B cell (primary cell): Measurements from ENCODE around the gene RAB33B. TPM values are rescaled to one million over a fixed set of nuclear protein-coding genes. Genes with fewer than 3 reads are reported as not detected.

ENCODE experiments used
- ATAC-seq: fragments of 200-7000 bp; cut with Tn5 transposase; one replicate; pipeline ENCODE4 v1.10.0; 2021; ENCODE audit warnings: low read depth, mild to moderate bottlenecking, moderate number of reproducible peaks, moderate library complexity
- CTCF ChIA-PET: fragments of 350-600 bp; sonication (Branson Sonifier 250); formaldehyde crosslinking; loops from one replicate; lab custom pipeline; 2021; ENCODE audit warnings: antibody characterized with exemption, inconsistent platforms; lab: Charles Lee
- POLR2A ChIA-PET: fragments of 350-600 bp; sonication (Branson Sonifier 250); formaldehyde crosslinking; loops from one replicate; lab custom pipeline; 2021; ENCODE audit warnings: antibody characterized with exemption; lab: Charles Lee
- DNase-seq: peaks from one replicate; pipeline ENCODE4 v3.0.0; 2013
- H2AFZ ChIP-seq: 2 replicates; pipeline ENCODE4 v1.6.1; 2012; ENCODE audit warnings: mild to moderate bottlenecking, low read depth, low read length; ENCODE audit not compliant: insufficient read depth, poor library complexity, severe bottlenecking
- H3K27ac ChIP-seq, 2 donors: 1 replicate in 1 of 2; 2 replicates in 1 of 2; pipeline ENCODE4 v1.5.1; 2012 to 2013; ENCODE audit warnings: low read length in 2 of 2, mild to moderate bottlenecking in 2 of 2, moderate library complexity in 1 of 2
- H3K27me3 ChIP-seq, 4 experiments: fragments of 200-600 bp in 1 of 4; sonication (generic) in 1 of 4; replicated peaks in 1 of 4; 1 replicate in 2 of 4; 2 replicates in 2 of 4; pipeline versions ENCODE4 v1.6.1 to v1.7.0; 2013 to 2016; ENCODE audit warnings: low read length in 3 of 4, mild to moderate bottlenecking in 2 of 4, mixed read lengths in 1 of 4, moderate library complexity in 1 of 4; ENCODE audit not compliant: insufficient read depth in 4 of 4, control insufficient read depth in 3 of 4; ENCODE audit errors: control extremely low read depth in 1 of 4
- H3K36me3 ChIP-seq, 2 experiments: replicated peaks in 1 of 2; 1 replicate in 1 of 2; 2 replicates in 1 of 2; pipeline versions ENCODE4 v1.6.1 to v1.7.1; 2013; ENCODE audit warnings: low read length in 1 of 2; ENCODE audit not compliant: insufficient read depth in 2 of 2, control insufficient read depth in 1 of 2; ENCODE audit errors: control extremely low read depth in 1 of 2, extremely low read depth in 1 of 2
- H3K4me1 ChIP-seq, 2 donors: fragments of 200-600 bp in 1 of 2; sonication (generic) in 1 of 2; 1 replicate in 1 of 2; 2 replicates in 1 of 2; pipeline versions ENCODE4 v1.5.1 to v1.6.1; 2013 to 2017; ENCODE audit warnings: low read length in 2 of 2; ENCODE audit not compliant: control insufficient read depth in 2 of 2, insufficient read depth in 2 of 2
- H3K4me2 ChIP-seq: replicated peaks from 2 replicates; pipeline ENCODE3; 2012; ENCODE audit warnings: mild to moderate bottlenecking, low read depth, low read length; ENCODE audit not compliant: poor library complexity, severe bottlenecking
- H3K4me3 ChIP-seq, 5 experiments: fragments of 200-600 bp in 1 of 5; sonication (generic) in 1 of 5; 1 replicate in 3 of 5; 2 replicates in 2 of 5; pipeline versions ENCODE4 v1.5.1 to v1.7.0; 2011 to 2016; ENCODE audit warnings: low read length in 4 of 5, mild to moderate bottlenecking in 4 of 5, low read depth in 2 of 5, control low read depth in 1 of 5, moderate library complexity in 1 of 5; ENCODE audit not compliant: insufficient read depth in 1 of 5; ENCODE audit errors: control extremely low read depth in 1 of 5, extremely low read depth in 1 of 5
- H3K79me2 ChIP-seq: fragments of 200-600 bp; sonication (generic); one replicate; pipeline ENCODE4 v1.6.0; 2016; ENCODE audit warnings: low read length; ENCODE audit not compliant: control insufficient read depth, insufficient read depth
- H3K9ac ChIP-seq: fragments of 200-600 bp; sonication (generic); 2 replicates; pipeline ENCODE4 v1.6.1; 2017; ENCODE audit warnings: mild to moderate bottlenecking, low read length, moderate library complexity
- H3K9me3 ChIP-seq, 3 donors: one replicate each; pipeline versions ENCODE4 v1.6.1 to v1.7.1; 2013; ENCODE audit warnings: low read length in 2 of 3; ENCODE audit not compliant: control insufficient read depth in 2 of 3, insufficient read depth in 1 of 3; ENCODE audit errors: control extremely low read depth in 1 of 3
- H4K20me1 ChIP-seq: 2 replicates; pipeline ENCODE4 v1.6.0; 2012; ENCODE audit warnings: mild to moderate bottlenecking, low read length; ENCODE audit not compliant: insufficient read depth, control insufficient read depth, poor library complexity, severe bottlenecking
- H3K27ac Mint-ChIP-seq: one replicate; pipeline ENCODE4 v1.8.0; 2021; ENCODE audit warnings: mixed read lengths
- H3K27me3 Mint-ChIP-seq: one replicate; pipeline ENCODE4 v1.8.0; 2021; ENCODE audit warnings: mixed read lengths
- H3K4me1 Mint-ChIP-seq: one replicate; pipeline ENCODE4 v1.8.0; 2021; ENCODE audit warnings: mixed read lengths
- H3K4me3 Mint-ChIP-seq: one replicate; pipeline ENCODE4 v1.8.0; 2021; ENCODE audit warnings: mixed read lengths
- H3K9me3 Mint-ChIP-seq: one replicate; pipeline ENCODE4 v1.8.0; 2022; ENCODE audit warnings: mixed read lengths; ENCODE audit not compliant: insufficient read depth
- EZH2 ChIP-seq: IDR thresholded peaks from 2 replicates; pipeline ENCODE4 v1.6.1; 2012; ENCODE audit warnings: borderline replicate concordance, low read depth, mild to moderate bottlenecking, moderate library complexity, low read length; ENCODE audit not compliant: insufficient read depth, poor library complexity, severe bottlenecking
- WGBS: methylation state at CpG from one replicate; pipeline ENCODE4 v1.1.5; 2013; ENCODE audit warnings: missing lambda C conversion rate; ENCODE audit not compliant: insufficient coverage; 5-methylcytosine and 5-hydroxymethylcytosine counted together
- intact Hi-C: fragments of 100-400 bp; cut with micrococcal nuclease; formaldehyde crosslinking; loops from one replicate; pipeline ENCODE4 v1.10.0; 2022
- polyA plus RNA-seq: library from polyadenylated mRNA; depleted of rRNA; stranded (reverse); fragments of >200 nt; gene quantifications from 2 replicates; pipeline ENCODE4 v1.2.3, GENCODE V29; 2012
- total RNA-seq, 2 donors: library from RNA; stranded (reverse); fragments of 120-200 nt in 1 of 2; gene quantifications; 1 replicate in 1 of 2; 2 replicates in 1 of 2; pipeline versions ENCODE4 v1.2.3 to v1.2.4, GENCODE V29; 2013 to 2022
- TF ChIP-seq, protein P1 (sequence below): fragments of 200-600 bp; IDR thresholded peaks from one replicate; pipeline ENCODE4 v1.8.0; 2022; ENCODE audit warnings: antibody characterized with exemption, mild to moderate bottlenecking

The RAB33B gene
- total and polyA plus RNA-seq, 2 donors (not counting 1 experiment from before 2014, with no cell fraction given), result 13.1 to 18.2 TPM

DNA sequence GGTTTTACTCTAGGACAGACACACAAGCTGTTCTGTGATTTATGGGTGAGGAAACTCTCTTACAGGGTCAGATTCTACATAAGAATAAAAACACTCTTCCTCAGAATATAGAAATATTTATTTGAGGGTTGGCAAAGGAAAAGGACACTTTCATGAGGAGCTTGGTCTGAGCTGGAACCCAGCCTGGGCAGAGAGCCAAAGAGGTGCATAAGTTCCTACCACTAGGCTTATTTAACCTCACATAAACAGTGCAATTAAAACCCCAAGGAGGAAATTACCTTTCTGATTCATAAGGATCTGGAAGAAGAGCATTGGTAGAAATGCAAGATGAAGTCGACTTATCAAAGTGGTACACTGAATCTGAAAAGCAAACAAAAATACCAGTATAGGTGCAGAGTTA, 69.2 kb downstream of the RAB33B start:
- Mint-ChIP-seq H3K4me3 (no peak overlapping the region), H3K27me3 (no peaks in the 10 kb centered on the region), H3K27ac (no peak overlapping the region), H3K9me3 (no peaks in the 10 kb centered on the region), H3K4me1 (peaks cover 9% of the 10 kb centered on the region)
- peaks cover 0 to 50% of the 10 kb centered on the region in 2 experiments for H3K36me3 ChIP-seq
- no peaks in the 10 kb centered on the region for H3K27me3 ChIP-seq
- intact Hi-C loops, result no loop called here
- H3K4me2 ChIP-seq, result no peak overlapping the region
- ATAC-seq, result no peak
- peaks cover 3 to 6% of the 10 kb centered on the region in 2 donors for H3K4me1 ChIP-seq
- no peaks in the 10 kb centered on the region for H3K9me3 ChIP-seq
- H2AFZ ChIP-seq, result no peak overlapping the region
- no peak for DNase-seq
- no peaks in the 10 kb centered on the region for H4K20me1 ChIP-seq
- H3K27ac ChIP-seq, result no peak overlapping the region
- WGBS, result no CpG with 5 or more reads among the region's 1 CpG
- H3K4me3 ChIP-seq, result no peak overlapping the region
- H3K9ac ChIP-seq, result no peak overlapping the region
- ChIA-PET POLR2A (no interaction called here), CTCF (interaction anchor here (1.7 kb wide), 1 partner anchor 9 kb away, joined by 9 read pairs; no protein-coding TSS in a partner anchor)
- TF ChIP-seq, protein P1, sequence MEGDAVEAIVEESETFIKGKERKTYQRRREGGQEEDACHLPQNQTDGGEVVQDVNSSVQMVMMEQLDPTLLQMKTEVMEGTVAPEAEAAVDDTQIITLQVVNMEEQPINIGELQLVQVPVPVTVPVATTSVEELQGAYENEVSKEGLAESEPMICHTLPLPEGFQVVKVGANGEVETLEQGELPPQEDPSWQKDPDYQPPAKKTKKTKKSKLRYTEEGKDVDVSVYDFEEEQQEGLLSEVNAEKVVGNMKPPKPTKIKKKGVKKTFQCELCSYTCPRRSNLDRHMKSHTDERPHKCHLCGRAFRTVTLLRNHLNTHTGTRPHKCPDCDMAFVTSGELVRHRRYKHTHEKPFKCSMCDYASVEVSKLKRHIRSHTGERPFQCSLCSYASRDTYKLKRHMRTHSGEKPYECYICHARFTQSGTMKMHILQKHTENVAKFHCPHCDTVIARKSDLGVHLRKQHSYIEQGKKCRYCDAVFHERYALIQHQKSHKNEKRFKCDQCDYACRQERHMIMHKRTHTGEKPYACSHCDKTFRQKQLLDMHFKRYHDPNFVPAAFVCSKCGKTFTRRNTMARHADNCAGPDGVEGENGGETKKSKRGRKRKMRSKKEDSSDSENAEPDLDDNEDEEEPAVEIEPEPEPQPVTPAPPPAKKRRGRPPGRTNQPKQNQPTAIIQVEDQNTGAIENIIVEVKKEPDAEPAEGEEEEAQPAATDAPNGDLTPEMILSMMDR, result no peak
- TF ChIP-seq EZH2, result no peak
- H3K79me2 ChIP-seq, result no peaks in the 10 kb centered on the region

GRCh38 chr4:139524062-139524631, 70.2 kb downstream of the RAB33B start:
- H3K27ac Mint-ChIP-seq, result no peak overlapping the region
- H3K4me1 Mint-ChIP-seq, result peaks cover 9% of the 10 kb centered on the region
- no peak overlapping the region for H3K4me3 ChIP-seq
- H3K4me2 ChIP-seq, result no peak overlapping the region
- no peak overlapping the region for H3K27ac ChIP-seq
- H3K9me3 ChIP-seq, result no peaks in the 10 kb centered on the region
- DNase-seq (no peak), ATAC-seq (no peak)
- H4K20me1 ChIP-seq, result no peaks in the 10 kb centered on the region
- no peak for TF ChIP-seq EZH2
- TF ChIP-seq, protein P1, result no peak
- peaks cover 0 to 53% of the 10 kb centered on the region in 2 experiments for H3K36me3 ChIP-seq
- ChIA-PET POLR2A (no interaction called here), CTCF (no interaction called here)
- 100% methylated on average over 4 of the region's 4 CpGs for WGBS
- H3K4me3 Mint-ChIP-seq, result no peak overlapping the region
- peaks cover 3 to 6% of the 10 kb centered on the region in 2 donors for H3K4me1 ChIP-seq
- H3K27me3 ChIP-seq, result no peaks in the 10 kb centered on the region
- H3K79me2 ChIP-seq, result no peaks in the 10 kb centered on the region
- no peaks in the 10 kb centered on the region for H3K9me3 Mint-ChIP-seq
- H2AFZ ChIP-seq, result no peak overlapping the region
- intact Hi-C loops, result no loop called here
- no peak overlapping the region for H3K9ac ChIP-seq
- H3K27me3 Mint-ChIP-seq, result no peaks in the 10 kb centered on the region
